GM21717 (cell line): ENCODE data around the gene CFI.

ENCODE experiments used
- ATAC-seq: cut with Tn5 transposase; IDR thresholded peaks from one replicate; pipeline ENCODE4 v1.9.1; 2021; ENCODE audit warnings: mild to moderate bottlenecking, moderate library complexity; ENCODE audit not compliant: unreplicated experiment

Gene CFI

GRCh38 chr4:109733728-109734127, 68.1 kb downstream of the CFI start:
- no peak for ATAC-seq

GRCh38 chr4:109730619-109731545, 70.9 kb downstream of the CFI start:
- no peak for ATAC-seq

GRCh38 chr4:109729718-109730618, 71.8 kb downstream of the CFI start, which contains the start of gene PLA2G12A:
PLA2G12A (minus strand) TSS chr4:109730070; CDS start chr4:109729809, 261 bp downstream.
- peak; percentile 85 for ATAC-seq

- ATAC-seq: no peak
These were observed 72.6 kb downstream of the CFI start for GRCh38 chr4:109729117-109729717.

- ATAC-seq: no peak
These were observed 73.4 kb downstream of the CFI start for GRCh38 chr4:109728385-109728784.

GRCh38 chr4:109723110-109723509, 78.7 kb downstream of the CFI start:
- ATAC-seq: no peak

GRCh38 chr4:109722357-109722756, 79.4 kb downstream of the CFI start:
- ATAC-seq: no peak

GRCh38 chr4:109721033-109721432, 80.8 kb downstream of the CFI start:
- ATAC-seq: no peak

- no peak for ATAC-seq
These were observed 82.2 kb downstream of the CFI start for GRCh38 chr4:109719604-109720003.

- ATAC-seq: no peak
These were observed 83.0 kb downstream of the CFI start for GRCh38 chr4:109718759-109719158.

GRCh38 chr4:109713500-109713899, 88.3 kb downstream of the CFI start:
- no peak for ATAC-seq

- ATAC-seq: peak; percentile 98
These were observed 92.8 kb downstream of the CFI start for GRCh38 chr4:109708990-109709389.

- no peak for ATAC-seq
These were observed 93.4 kb downstream of the CFI start for GRCh38 chr4:109708435-109708834.

GRCh38 chr4:109703664-109704361, 98.0 kb downstream of the CFI start:
- no peak for ATAC-seq

- ATAC-seq: peak; percentile 79
These were observed 98.7 kb downstream of the CFI start, which contains the start of gene CASP6 for GRCh38 chr4:109702950-109703663. CASP6 (minus strand) TSS chr4:109703445; CDS start chr4:109703395, 50 bp downstream.

GRCh38 chr4:109701566-109702410, 100.0 kb downstream of the CFI start:
- no peak for ATAC-seq

- ATAC-seq: no peak
These were observed 102.1 kb downstream of the CFI start for GRCh38 chr4:109699553-109700225.

GRCh38 chr4:109698656-109699055, 103.1 kb downstream of the CFI start:
- ATAC-seq: no peak
